Breast epithelium (tissue), 3 donors: Measurements from ENCODE around the gene PNKP.

Source experiments
- CTCF ChIP-seq, 3 donors: fragments of 450-650 bp; IDR thresholded peaks; one replicate each; pipeline ENCODE4 v1.5.1; 2016 to 2017; ENCODE audit warnings: antibody characterized with exemption in 3 of 3, mild to moderate bottlenecking in 3 of 3, moderate library complexity in 3 of 3
- POLR2A ChIP-seq: fragments of 450-650 bp; IDR thresholded peaks from one replicate; pipeline ENCODE4 v1.6.1; 2016; ENCODE audit warnings: antibody characterized with exemption, mild to moderate bottlenecking, moderate library complexity
- POLR2AphosphoS5 ChIP-seq, 3 donors: sonication (generic); formaldehyde crosslinking; IDR thresholded peaks; one replicate each; pipeline ENCODE4 v1.6.1; 2017; ENCODE audit warnings: antibody characterized with exemption in 3 of 3

GRCh38 chr19:49871349-49871985, 4.1 kb upstream of the PNKP start:
- TF ChIP-seq CTCF (IDR thresholded peaks at IDR 0.05) = no peak
- no peak for TF ChIP-seq POLR2A
- no peak for TF ChIP-seq POLR2AphosphoS5 (IDR thresholded peaks at IDR 0.05)
